Neural progenitor cell (in vitro differentiated cells): ENCODE data around the gene SACM1L.

Experiments
- CTCF ChIP-seq: fragments of 200-600 bp; sonication (generic); IDR thresholded peaks from 2 replicates; pipeline ENCODE4 v1.5.1; 2017; ENCODE audit warnings: antibody characterized with exemption, mild to moderate bottlenecking
- EZH2 ChIP-seq: fragments of 200-600 bp; sonication (generic); IDR thresholded peaks from 2 replicates; pipeline ENCODE4 v1.6.1; 2017; ENCODE audit warnings: antibody characterized with exemption, mild to moderate bottlenecking, moderate library complexity
- EZH2phosphoT487 ChIP-seq: fragments of 200-600 bp; sonication (generic); IDR thresholded peaks from 2 replicates; pipeline ENCODE4 v1.6.1; 2017; ENCODE audit warnings: antibody characterized with exemption

GRCh38 chr3:45691842-45692241 is 2.6 kb downstream of the SACM1L start:
- TF ChIP-seq CTCF (no peak), EZH2phosphoT487 (no peak), EZH2 (no peak)
